Gastroesophageal sphincter (tissue), 4 donors: ENCODE results near the gene PISD. TPM values are rescaled to one million over a fixed set of nuclear protein-coding genes. Genes with fewer than 3 reads are reported as not detected.

Source experiments
- ATAC-seq: fragments of 150-250 bp; one replicate; pipeline ENCODE4 v1.9.1; 2016; ENCODE audit warnings: mild to moderate bottlenecking, moderate library complexity
- H3K27ac ChIP-seq, 4 donors: fragments of 200-600 bp; sonication (generic) in 3 of 4; 1 replicate in 3 of 4; 2 replicates in 1 of 4; pipeline ENCODE4 v1.5.1; 2016 to 2019
- H3K27me3 ChIP-seq: fragments of 200-600 bp; sonication (generic); one replicate; pipeline ENCODE4 v1.5.1; 2019
- H3K36me3 ChIP-seq, 2 donors: fragments of 200-600 bp; sonication (generic); one replicate each; pipeline ENCODE4 v1.5.1; 2019; ENCODE audit warnings: control low read depth in 1 of 2
- H3K4me1 ChIP-seq, 3 donors: fragments of 200-600 bp; sonication (generic); 1 replicate in 2 of 3; 2 replicates in 1 of 3; pipeline ENCODE4 v1.5.1; 2016 to 2019; ENCODE audit warnings: control low read depth in 2 of 3
- H3K4me3 ChIP-seq, 2 donors: fragments of 200-600 bp; sonication (generic); one replicate each; pipeline ENCODE4 v1.5.1; 2019; ENCODE audit warnings: mild to moderate bottlenecking in 1 of 2, moderate library complexity in 1 of 2
- H3K9me3 ChIP-seq, 3 donors: fragments of 200-600 bp; sonication (generic); one replicate each; pipeline ENCODE4 v1.5.1; 2017 to 2019; ENCODE audit warnings: control low read depth in 2 of 3
- CTCF ChIP-seq, 4 experiments: fragments of 200-600 bp in 2 of 4; fragments of 450-650 bp in 2 of 4; sonication (generic) in 1 of 4; IDR thresholded peaks; one replicate each; pipeline ENCODE4 v1.5.1; 2017 to 2019; ENCODE audit warnings: antibody characterized with exemption in 4 of 4, mild to moderate bottlenecking in 2 of 4, moderate library complexity in 2 of 4
- EP300 ChIP-seq: sonication (generic); formaldehyde crosslinking; IDR thresholded peaks from one replicate; pipeline ENCODE4 v1.6.1; 2017; ENCODE audit warnings: antibody characterized with exemption, mild to moderate bottlenecking
- POLR2A ChIP-seq, 2 donors: fragments of 450-650 bp; IDR thresholded peaks; one replicate each; pipeline ENCODE4 v1.6.1; 2017; ENCODE audit warnings: antibody characterized with exemption in 2 of 2, mild to moderate bottlenecking in 2 of 2, moderate library complexity in 1 of 2
- POLR2AphosphoS5 ChIP-seq: sonication (generic); formaldehyde crosslinking; IDR thresholded peaks from one replicate; pipeline ENCODE4 v1.6.1; 2017; ENCODE audit warnings: antibody characterized with exemption
- WGBS, 2 donors: methylation state at CpG; one replicate each; pipeline ENCODE4 v1.1.5; 2018; ENCODE audit warnings: low coverage in 1 of 2; 5-methylcytosine and 5-hydroxymethylcytosine counted together
- total RNA-seq, 4 donors: library from RNA; depleted of rRNA; stranded (reverse); fragments of >200 nt; gene quantifications; one replicate each; pipeline ENCODE4 v1.1.0, GENCODE V29; 2016

PISD gene
- total RNA-seq, 4 donors from 2014 or later = 10.1 to 32.7 (median 19.2) TPM

GRCh38 chr22:31618471-31619176 lies 43.4 kb downstream of the PISD start:
- H3K4me1 ChIP-seq = no peaks in the 10 kb centered on the region
- H3K4me3 ChIP-seq = no peak overlapping the region
- 65% methylated on average over 3 to 4 of the region's 5 CpGs for WGBS, 2 donors
- no peak for ATAC-seq
- no peaks in the 10 kb centered on the region for H3K27me3 ChIP-seq
- H3K36me3 ChIP-seq = peaks cover 0 to 71% of the 10 kb centered on the region in 2 donors
- H3K27ac ChIP-seq = no peak overlapping the region
- TF ChIP-seq EP300 (no peak), POLR2AphosphoS5 (no peak), CTCF (IDR thresholded peaks at IDR 0.05) (no peak), POLR2A (IDR thresholded peaks at IDR 0.05) (no peak)
- H3K9me3 ChIP-seq = no peaks in the 10 kb centered on the region

GRCh38 chr22:31618057-31618456 lies 44.0 kb downstream of the PISD start:
- 97% methylated on average over 4 of the region's 17 CpGs; no CpG with 5 or more reads in 1 of the 2 donors for WGBS, 2 donors
- no peak for TF ChIP-seq CTCF (IDR thresholded peaks at IDR 0.05)
- TF ChIP-seq POLR2A (IDR thresholded peaks at IDR 0.05) = no peak
- TF ChIP-seq EP300 = no peak
- no peak for TF ChIP-seq POLR2AphosphoS5
- ATAC-seq = no peak
- Histone ChIP-seq H3K27ac (no peak overlapping the region), H3K4me1 (no peaks in the 10 kb centered on the region), H3K4me3 (no peak overlapping the region), H3K27me3 (no peaks in the 10 kb centered on the region), H3K36me3 (peaks cover 0 to 71% of the 10 kb centered on the region in 2 donors), H3K9me3 (no peaks in the 10 kb centered on the region)

- Histone ChIP-seq H3K4me1 (no peaks in the 10 kb centered on the region), H3K27ac (no peak overlapping the region), H3K27me3 (no peaks in the 10 kb centered on the region), H3K9me3 (no peaks in the 10 kb centered on the region), H3K4me3 (no peak overlapping the region), H3K36me3 (peaks cover 0 to 66% of the 10 kb centered on the region in 2 donors)
- peak; percentile 17 for ATAC-seq
- no peak for TF ChIP-seq POLR2AphosphoS5
- no peak for TF ChIP-seq POLR2A (IDR thresholded peaks at IDR 0.05)
- no peak for TF ChIP-seq EP300
- no peak for TF ChIP-seq CTCF (IDR thresholded peaks at IDR 0.05)
- 93% methylated on average over 3 of the region's 9 CpGs; no CpG with 5 or more reads in 1 of the 2 donors for whole genome bisulfite sequencing, 2 donors
Measured at GRCh38 chr22:31616315-31616980, 45.6 kb downstream of the PISD start.

- H3K27ac ChIP-seq = no peak overlapping the region
- no peaks in the 10 kb centered on the region for H3K9me3 ChIP-seq
- H3K36me3 ChIP-seq = peaks cover 0 to 66% of the 10 kb centered on the region in 2 donors
- no peaks in the 10 kb centered on the region for H3K27me3 ChIP-seq
- ATAC-seq = no peak
- 54% methylated on average over 3 to 4 of the region's 4 CpGs for WGBS, 2 donors
- H3K4me1 ChIP-seq = peaks cover 0 to 3% (median 0%) of the 10 kb centered on the region in 3 donors
- H3K4me3 ChIP-seq = no peak overlapping the region
- no peak for TF ChIP-seq EP300
- TF ChIP-seq POLR2A (IDR thresholded peaks at IDR 0.05) = no peak
- no peak for TF ChIP-seq CTCF (IDR thresholded peaks at IDR 0.05)
- no peak for TF ChIP-seq POLR2AphosphoS5
Measured at GRCh38 chr22:31615940-31616314, 46.1 kb downstream of the PISD start.

- ATAC-seq = no peak
- peaks cover 0 to 62% of the 10 kb centered on the region in 2 donors for H3K36me3 ChIP-seq
Measured at GRCh38 chr22:31615491-31615860, 46.5 kb downstream of the PISD start.

More at GRCh38 chr22:31615491-31615860, 46.5 kb downstream of the PISD start:
- H3K4me1 ChIP-seq = peaks cover 0 to 8% (median 0%) of the 10 kb centered on the region in 3 donors
- 70% methylated on average over 3 of the region's 4 CpGs; no CpG with 5 or more reads in 1 of the 2 donors for WGBS, 2 donors
- H3K27ac ChIP-seq = no peak overlapping the region
- no peaks in the 10 kb centered on the region for H3K9me3 ChIP-seq
- H3K27me3 ChIP-seq = no peaks in the 10 kb centered on the region
- TF ChIP-seq CTCF (IDR thresholded peaks at IDR 0.05) (no peak), EP300 (no peak), POLR2A (IDR thresholded peaks at IDR 0.05) (no peak), POLR2AphosphoS5 (no peak)
- H3K4me3 ChIP-seq = no peak overlapping the region
